ENCODE results near the gene LPA.

Gene LPA

DNA sequence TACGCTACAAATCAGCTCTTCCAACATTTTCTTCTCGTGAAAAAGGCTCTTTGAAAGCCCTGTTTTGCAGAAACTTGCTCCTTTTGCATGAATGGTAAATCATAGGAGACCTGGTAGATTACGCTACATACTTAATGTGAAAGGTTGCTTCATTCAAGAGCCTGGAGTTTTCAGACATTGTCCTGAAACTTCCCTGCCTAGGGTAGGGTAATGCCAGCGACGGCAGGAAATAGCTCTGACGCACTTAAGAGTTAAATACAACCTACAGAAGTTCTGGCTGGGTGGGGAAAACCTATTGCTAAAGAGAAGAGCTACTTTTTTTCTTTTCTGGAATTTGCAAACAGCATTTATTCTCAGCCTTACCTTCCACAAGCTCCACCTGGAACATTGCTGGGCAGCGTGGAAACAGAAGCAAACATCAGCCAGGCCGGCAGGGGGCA is 144.5 kb downstream of the LPA start:
- peak; percentile 78 for DNase-seq (ENCODE audit: low spot score)

DNA sequence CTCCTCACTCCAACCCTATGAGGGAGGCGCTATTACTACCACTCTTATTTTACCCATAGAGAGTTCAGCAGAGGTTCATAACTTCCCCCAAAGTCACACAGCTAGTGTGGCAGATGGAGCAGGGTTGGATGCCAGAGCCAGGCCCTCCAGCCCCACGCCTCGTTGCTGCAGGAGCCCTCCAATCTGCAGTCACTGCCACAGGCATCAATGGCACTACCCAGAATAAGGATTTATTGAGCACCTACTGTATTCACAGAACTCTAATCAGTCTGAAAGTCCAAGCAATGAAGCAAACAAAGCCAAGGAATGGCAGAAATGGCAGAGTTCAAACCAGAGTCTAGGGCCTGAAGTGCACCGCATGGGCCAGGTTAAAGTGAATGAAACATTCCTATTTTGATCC is 144.9 kb downstream of the LPA start:
- DNase-seq (ENCODE audit: low spot score): no peak

DNA sequence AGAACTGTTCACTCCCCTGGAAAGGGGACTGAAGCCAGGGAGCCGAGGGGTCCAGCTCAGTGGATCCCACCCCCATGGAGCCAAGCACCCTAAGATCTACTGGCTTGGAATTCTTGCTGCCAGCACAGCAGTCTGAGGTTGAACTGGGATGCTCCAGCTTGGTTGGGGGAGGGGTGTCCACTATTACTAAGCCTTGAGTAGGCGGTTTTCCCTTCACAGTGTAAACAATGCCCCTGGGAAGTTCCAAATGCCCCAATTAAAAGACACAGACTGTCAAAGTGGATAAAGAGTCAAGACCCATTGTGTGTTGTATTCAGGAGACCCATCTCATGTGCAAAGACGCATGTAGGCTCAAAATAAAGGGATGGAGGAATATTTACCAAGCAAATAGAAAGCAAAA is 150.2 kb downstream of the LPA start:
- DNase-seq (ENCODE audit: low spot score): no peak

DNA sequence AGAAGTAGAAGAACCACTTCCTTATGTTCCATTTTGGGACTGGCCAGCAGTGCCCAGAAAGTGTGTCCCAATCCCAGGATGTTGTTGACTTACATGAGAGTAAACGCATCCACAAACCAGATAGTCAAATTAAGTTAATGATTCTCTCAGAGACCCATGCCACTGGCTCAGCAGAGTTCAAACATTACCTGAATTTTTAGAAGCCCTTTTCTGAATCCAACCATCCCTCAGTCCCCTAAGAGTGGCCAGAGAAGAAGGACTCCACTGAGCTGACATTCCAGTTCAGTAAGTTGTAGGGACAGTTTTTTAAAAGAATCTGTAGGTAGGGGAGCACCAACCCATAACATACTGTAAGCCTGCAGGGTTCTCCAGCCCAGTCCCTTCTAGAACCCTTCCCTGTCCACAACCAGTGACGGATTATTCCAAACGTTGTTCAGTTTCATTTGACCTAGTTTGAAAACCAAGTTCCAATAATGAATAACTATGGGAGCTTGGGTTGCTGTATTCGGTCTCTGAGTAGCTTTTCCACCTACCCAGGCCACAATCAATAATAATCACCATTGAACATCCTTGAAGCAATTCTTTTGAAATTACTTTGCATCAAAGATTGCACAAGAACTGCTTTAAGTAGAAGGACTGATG is 153.0 kb downstream of the LPA start:
- DNase-seq (ENCODE audit: low spot score): no peak

DNA sequence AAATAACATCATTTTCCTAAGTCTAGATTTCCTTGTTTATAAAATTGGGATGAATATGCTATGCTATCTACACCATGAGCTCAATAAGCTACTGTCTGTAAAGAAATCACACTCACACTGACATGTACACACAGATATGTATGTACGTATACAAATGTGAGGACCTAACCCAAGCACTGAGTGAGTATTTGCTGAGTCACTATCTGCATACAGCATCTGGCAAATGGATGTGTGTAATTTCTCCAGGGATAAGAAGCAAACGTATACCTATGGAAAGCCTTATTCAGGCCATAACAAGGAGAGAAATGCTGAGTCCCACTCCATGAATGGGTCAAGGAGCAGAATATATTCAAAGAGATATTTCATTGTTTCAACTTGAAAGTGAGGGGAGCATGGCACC is 153.9 kb downstream of the LPA start:
- DNase-seq (ENCODE audit: low spot score): no peak

DNA sequence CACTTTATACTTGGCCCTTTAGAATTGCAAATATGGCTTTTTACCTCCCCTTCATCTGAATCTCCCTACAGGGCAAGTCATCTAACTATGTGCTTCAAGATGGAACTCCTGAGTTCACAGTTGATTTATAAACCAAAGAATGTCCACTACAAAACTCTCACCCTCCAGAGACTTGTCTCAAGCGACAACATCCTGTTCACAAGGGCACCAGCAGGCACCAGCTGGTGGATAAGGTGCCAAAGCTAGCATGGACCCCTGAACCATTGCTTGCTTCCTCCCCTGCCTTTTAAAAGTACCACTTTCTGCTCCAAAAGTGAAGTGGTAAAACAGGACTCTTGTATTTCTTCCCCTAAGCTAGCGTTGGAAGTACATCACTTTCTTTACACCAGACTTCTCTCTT is 154.5 kb downstream of the LPA start:
- no peak for DNase-seq (ENCODE audit: low spot score)

DNA sequence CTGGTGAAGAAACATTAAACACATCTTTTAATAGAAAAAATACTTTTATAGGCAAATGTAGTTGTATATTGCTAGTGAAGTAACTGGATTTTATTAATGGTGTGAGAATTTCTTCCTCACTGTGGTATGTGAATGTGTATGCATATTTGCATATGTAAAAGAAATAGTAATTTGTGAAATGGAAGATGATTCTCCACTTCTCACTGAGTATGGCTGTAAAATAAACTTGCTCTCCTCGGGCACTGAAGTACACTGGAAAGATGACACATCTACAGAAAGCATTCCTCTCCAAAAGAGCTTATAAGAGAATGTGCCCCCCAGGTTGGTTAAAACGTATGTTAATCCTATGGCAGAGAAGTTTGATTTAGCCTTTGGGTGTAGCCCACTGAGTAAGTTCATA is 155.5 kb downstream of the LPA start:
- DNase-seq (ENCODE audit: low spot score): no peak

DNA sequence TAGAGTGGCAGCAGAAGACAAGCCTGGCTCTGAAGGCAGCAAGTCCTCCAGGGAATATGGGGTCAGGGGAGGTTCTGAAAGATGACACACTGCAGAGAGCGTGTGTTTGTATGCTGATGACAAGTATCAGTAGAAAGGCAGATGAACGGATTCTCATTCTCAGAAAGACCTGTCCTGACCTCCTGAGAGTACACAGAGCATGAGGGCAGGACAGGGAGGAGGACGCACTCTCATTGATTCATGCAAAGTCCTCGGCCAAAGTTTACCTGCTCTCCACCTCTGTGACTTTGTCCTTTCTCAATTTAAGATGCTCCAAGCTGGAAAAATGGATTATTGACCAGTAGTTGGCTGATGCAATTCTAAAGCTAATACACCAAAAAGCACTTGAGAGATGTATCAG is 156.7 kb downstream of the LPA start:
- DNase-seq (ENCODE audit: low spot score): no peak

DNA sequence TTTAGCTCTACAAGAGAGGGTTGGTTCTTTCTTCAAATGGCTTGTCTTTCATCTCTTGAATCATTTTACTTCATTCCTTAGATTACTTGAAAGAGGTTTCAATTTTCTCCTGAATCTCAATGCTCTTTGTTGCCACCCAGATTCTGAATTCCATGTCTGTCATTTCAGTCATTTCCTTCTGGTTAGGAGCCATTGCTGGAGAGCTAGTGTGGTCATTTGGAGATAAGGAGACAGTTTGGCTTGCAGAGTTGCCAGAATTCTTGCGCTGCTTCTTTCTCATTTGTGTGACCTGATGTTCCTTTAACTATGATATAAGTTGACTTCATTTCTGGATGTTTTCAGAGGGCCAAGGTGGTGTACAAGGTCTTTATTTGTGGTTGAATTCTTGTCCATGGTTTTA is 158.1 kb downstream of the LPA start:
- no peak for DNase-seq (ENCODE audit: low spot score)

DNA sequence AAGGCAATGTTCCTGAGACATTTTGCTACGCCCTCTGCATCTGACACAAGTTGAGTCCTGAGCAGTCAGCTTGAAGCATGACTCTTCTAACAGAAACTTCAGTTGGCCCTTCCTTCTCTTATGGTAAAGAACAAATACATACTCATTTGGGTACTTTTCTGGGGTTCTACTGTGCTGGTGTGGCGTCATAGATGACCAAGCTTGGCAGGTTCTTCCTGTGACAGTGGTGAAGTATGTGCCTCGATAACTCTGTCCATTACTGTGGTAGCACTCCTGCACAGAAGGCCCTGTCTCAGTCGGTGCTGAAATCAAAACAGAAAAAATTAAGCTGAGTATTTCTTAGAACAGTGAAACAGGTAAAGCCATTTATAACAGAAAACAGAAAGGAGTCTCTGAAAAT is 163.4 kb downstream of the LPA start:
- DNase-seq (ENCODE audit: low spot score): no peak

DNA sequence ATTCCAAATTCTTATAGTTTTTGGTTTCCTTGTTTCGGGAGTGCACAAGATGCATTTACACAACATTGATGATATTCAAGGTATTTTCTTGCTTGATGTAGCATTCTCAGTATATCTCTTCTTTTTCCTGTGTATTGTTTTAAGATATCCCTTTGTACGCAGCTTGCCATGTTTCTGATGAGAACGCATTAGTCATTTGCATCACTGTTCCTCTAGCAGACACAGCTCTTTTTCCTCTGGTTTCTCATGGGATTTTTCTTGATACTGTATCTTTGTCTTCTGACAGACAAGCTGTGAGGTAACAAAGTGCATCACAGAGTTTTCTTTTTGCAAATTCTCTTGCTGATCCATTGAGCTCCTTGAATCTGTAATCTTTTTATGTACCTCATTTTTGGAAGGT is 169.5 kb downstream of the LPA start:
- no peak for DNase-seq (ENCODE audit: low spot score)

DNA sequence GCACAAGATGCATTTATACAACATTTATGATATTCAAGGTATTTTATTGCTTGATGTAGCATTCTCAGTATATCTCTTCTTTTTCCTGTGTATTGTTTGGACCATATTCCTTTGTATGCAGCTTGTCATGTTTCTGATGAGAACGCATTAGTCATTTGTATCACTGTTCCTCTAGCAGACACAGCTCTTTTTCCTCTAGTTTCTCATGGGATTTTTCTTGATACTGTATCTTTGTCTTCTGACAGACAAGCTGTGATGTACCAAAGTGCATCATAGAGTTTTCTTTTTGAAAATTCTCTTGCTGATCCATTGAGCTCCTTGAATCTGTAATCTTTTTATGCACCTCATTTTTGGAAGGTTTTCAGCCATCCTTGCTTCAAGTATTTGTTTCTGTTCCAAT is 175.0 kb downstream of the LPA start:
- no peak for DNase-seq (ENCODE audit: low spot score)

DNA sequence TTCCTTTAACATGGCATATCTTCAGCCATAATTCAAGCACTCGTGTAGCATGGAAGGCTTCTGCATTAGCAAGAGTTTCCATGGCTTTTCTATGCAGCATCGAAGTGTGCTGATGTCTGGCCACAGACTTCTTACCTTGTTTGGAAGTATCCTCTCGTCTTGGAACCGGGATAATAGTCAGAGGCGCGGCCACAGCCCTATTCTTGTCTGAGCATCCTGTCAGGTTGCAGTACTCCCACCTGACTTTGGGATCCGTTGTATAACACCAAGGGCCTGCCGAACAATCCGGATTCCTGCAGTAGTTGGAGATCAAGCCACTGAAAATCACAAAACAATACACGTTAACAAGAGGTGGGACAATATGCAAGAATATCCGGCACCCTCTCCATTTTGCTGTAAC is 177.0 kb downstream of the LPA start:
- no peak for DNase-seq (ENCODE audit: low spot score)
